SU-DHL-6 (cell line): Measurements from ENCODE around the gene COMMD7.

Source experiments
- CTCF ChIP-seq: fragments of 200-600 bp; sonication (generic); IDR thresholded peaks from one replicate; pipeline ENCODE4 v1.5.1; 2017; ENCODE audit warnings: antibody characterized with exemption, mild to moderate bottlenecking, low read length, moderate library complexity; ENCODE audit not compliant: insufficient read depth, poor library complexity, severe bottlenecking
- EZH2phosphoT487 ChIP-seq: fragments of 200-600 bp; sonication (generic), shearing (Covaris generic); conservative IDR thresholded peaks from 2 replicates; pipeline ENCODE4 v1.6.1; 2018; ENCODE audit warnings: mild to moderate bottlenecking, antibody characterized with exemption, low read length, moderate library complexity, mixed read lengths

GRCh38 chr20:32792316-32792715, 49.0 kb upstream of the COMMD7 start:
- TF ChIP-seq CTCF (no peak), EZH2phosphoT487 (no peak)
